Central memory CD4-positive, alpha-beta T cell (primary cell): ENCODE measurements around the gene LRRC28.

Experiments used
- DNase-seq: peaks from one replicate; pipeline ENCODE4 v3.0.0; 2022

LRRC28 gene

DNA sequence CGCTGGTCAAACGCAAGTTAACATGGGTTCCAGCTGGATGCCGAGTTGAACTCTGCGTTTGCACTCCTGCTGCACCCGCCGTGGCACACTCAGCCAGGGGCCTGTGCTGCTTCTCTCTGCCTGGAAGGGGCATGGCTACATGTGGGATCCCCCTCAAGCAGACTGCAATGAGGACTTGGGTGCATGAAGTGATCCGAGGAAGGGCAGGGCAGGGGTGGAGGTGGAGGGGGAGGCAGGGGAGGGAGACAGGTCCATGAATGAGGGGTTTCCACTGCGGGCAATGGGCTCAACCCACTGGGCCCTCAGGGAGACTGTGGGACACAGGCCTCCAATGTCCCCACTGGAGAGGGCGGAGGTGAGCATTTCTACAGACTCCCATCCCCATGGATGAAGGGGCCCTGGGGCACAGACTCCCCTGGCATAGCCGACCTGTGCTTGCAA is 172.9 kb downstream of the LRRC28 start:
- DNase-seq = no peak

GRCh38 chr15:99424978-99425656 is 173.8 kb downstream of the LRRC28 start:
- peak; percentile 27 for DNase-seq

DNA sequence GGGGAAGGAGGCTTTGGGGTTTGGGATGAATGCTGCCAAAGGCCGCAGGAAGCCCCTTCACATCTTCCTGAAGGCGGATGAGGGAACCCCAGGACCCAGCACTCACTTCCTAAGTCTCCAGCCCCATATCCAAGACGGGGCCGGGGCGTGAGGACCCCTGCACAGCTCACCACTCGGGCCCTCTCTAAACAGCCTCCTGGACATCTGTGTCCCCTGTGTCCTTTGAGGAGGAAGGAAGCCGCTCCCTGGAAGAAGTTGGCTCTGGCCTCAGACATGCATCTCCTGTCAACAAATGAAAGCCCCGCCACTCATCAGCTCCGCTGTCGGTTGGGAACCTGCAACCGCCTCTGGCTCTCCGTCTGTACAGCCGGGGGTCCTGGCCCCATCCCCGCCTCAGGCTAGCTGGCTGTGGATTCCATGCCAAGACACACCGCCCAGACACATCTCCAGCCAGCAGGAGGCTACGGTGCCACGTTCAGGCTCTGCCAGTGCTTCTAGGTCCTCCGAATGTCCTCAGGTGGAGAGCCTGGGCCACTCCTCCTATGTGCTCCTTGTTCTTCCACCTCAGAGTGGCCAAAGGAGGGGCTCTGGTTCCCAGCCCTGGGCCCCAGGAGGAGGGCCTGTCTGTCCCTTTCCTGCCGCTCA is 174.5 kb downstream of the LRRC28 start:
- DNase-seq = no peak

GRCh38 chr15:99426431-99427105 is 175.3 kb downstream of the LRRC28 start:
- DNase-seq = no peak

GRCh38 chr15:99427210-99427609 is 175.9 kb downstream of the LRRC28 start:
- no peak for DNase-seq

DNA sequence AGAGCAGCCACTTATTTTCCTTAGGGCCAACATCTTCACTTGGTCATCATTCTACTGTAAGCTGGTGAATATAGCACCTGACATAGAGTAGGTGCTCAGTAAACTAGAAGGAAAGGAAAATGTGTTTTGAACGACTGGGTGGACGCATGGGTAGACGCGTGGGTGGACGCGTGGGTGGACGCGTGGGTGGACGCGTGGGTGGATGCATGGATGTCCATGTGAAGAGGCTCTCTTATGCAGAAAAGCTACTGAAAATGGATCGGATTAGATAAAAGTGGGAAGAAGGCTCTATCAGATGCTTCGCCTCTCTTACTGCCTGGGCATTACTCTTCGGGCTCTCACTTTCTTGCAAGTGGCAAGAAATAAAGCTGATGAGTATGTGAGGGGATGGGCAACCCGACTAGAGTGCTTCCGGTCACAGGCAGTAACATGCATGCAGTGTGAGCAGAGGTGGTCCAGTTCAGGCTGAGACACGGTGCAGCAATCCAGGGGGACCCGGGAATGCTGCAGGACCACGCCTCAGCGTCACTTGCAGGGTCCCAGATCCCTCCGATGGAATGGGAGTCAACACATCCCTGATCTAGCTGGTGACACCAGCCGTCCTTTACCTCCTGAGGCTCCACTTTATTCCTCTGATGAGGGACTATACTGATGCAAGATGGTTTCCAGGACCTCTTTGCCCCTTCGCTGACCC is 176.5 kb downstream of the LRRC28 start:
- no peak for DNase-seq

GRCh38 chr15:99429681-99430081 is 178.4 kb downstream of the LRRC28 start:
- DNase-seq = no peak

- DNase-seq = no peak
These were observed 179.7 kb downstream of the LRRC28 start for GRCh38 chr15:99430881-99431401.

GRCh38 chr15:99431661-99432091 is 180.4 kb downstream of the LRRC28 start:
- no peak for DNase-seq

GRCh38 chr15:99432271-99433025 is 181.2 kb downstream of the LRRC28 start:
- DNase-seq = no peak

GRCh38 chr15:99433026-99433756 is 181.9 kb downstream of the LRRC28 start:
- no peak for DNase-seq

DNA sequence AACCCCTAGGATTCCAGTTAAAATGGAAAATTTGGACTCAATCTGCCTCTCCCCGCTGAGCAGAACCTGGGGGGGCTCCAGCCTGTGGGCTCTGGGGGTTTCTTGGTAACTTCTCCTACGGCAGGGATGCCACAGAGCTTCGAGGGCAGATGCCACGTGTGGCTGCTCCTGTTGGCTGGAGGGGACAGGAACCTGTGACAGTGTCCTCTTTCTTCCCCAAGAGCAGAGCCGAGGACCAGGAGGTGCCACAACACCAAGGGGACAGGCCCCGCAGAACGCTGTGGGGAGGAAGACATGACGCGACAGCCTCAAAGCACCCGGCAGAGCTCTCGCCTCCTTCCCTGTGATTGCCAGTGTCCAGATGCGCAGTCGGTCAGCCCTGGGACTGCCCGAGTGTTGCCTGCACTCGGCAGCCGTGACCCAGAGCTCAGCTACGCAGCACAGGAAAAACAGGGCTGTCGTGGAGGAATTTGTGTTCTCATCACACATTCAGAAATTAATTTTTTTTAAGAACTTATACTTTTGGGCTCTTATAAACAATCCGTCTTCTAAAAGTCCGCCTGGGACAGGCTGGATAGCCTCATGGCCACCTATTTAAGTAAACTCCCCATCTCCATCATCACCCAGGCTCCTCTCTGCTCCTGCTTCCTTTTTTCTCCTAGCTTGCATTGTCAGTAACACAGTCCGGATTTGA is 182.6 kb downstream of the LRRC28 start:
- no peak for DNase-seq

GRCh38 chr15:99434506-99435112 is 183.3 kb downstream of the LRRC28 start:
- DNase-seq = no peak

DNA sequence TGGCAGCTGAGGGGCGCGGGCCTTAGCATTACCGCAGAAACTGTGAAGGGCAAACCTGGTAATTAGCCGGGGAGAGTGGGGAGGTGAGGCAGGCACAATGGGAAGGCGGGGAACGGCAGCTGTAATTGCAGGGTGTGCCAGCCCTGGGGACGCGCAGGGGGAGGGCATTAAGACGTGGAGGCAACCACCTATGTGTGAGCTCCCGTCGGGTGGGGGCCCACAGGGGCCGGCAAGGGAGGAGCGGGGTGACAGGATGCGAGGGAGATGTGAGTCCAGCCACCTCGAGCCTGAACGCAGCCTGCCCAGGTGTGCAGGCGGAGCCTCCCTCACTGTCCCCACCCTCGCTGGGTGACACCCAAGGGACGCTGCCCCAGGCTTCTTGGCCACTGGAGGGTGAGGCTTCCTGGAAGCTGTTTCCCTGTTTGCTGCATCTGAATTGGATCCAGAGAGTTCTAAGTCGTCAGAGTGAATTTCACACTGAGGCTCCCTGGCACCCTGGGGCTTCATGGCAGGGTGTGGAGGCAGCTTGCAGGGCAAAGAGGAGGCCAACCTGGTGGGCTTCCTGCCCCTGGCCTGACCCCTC is 183.9 kb downstream of the LRRC28 start:
- no peak for DNase-seq

DNA sequence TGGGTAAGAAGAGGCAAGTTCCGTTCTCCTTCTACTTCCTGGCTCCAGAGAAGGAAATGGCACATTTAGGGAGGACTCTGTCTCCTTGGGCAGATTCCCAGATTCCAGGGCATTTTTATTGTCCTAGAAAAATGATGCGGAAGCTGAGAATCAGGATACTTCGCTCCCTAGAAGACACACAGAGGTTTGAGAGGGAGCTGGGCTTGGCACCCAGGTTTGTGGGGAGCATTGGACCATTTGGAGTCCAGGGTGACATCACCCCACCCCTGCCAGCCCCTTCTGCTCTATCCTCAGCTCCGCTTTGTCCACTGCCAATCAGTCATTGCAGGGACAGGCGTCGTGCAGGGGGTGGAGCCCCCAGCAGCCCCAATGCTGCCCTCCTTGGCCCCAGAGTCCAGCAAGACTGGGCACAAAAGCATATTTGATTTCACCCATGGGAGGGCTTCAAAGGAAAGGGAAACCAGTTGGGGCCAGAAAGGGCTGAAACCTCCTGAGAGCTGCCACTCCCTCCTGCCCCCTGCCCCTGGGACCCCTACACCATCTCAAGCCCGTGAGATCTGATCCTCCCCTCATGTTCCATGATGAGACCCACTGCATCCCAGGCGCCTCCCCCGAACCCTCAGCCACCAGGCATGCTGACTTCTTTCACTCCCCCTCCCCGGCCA is 184.7 kb downstream of the LRRC28 start:
- no peak for DNase-seq

DNA sequence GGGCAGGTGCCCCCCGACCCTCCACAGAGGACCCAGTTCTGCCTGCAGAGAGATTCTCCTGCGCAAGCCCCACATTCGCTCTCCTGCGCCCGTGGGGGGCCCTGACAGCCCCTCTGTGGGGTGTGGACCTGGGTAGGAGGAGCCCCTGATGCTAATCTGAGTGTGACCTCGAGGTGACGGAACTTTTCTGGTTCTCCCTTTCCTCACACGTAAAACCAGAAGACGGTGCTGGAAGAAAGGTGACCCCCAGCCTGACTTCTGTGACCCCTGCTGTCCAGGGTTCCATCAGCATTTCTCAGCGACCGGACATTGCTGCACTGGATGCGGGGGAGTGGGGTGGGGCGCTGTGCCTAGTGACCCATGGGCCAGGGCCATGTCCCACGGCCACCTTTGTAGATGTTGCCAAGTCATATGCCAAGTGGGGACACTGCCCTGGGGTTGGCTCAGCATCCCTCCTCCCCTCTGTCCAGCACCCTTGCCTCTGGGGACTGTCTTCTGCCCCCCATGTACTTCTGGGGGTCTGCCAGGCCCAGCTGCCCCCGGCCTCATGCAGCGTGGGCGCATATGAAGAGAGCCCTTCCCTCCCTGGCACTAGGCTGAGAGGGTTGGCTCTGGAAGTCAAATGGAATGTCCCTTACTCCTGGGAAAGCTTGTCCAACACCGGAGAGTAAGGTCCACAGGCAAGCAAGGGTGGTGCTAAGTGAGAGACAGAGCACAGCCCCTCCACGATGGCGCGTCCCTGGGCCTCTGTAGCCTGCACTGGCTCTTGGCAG is 185.4 kb downstream of the LRRC28 start:
- DNase-seq = no peak

GRCh38 chr15:99437315-99438223 is 186.3 kb downstream of the LRRC28 start:
- no peak for DNase-seq

- no peak for DNase-seq
These were observed 186.9 kb downstream of the LRRC28 start for GRCh38 chr15:99438224-99438585.
